GDM1 (cell line): ENCODE measurements around the gene CCDC102B.
"Not testable (repeated sequence)": the region's sequence is repeated elsewhere in the genome, so short reads cannot be mapped to it uniquely, and the experiment has no call there.

ENCODE experiments used
- DNase-seq: peaks from one replicate; lab custom pipeline; 2025; lab: John Stamatoyannopoulos, UW

CCDC102B gene

GRCh38 chr18:68909579-68909978, 111.7 kb downstream of the CCDC102B start:
- DNase-seq: no peak

- DNase-seq: no peak
Measured at GRCh38 chr18:68915061-68915460, 117.2 kb downstream of the CCDC102B start.

- DNase-seq: no peak
Measured at GRCh38 chr18:68916734-68917133, 118.9 kb downstream of the CCDC102B start.

- DNase-seq: no peak
Measured at GRCh38 chr18:68918216-68918615, 120.3 kb downstream of the CCDC102B start.

- DNase-seq: no peak
Measured at GRCh38 chr18:68919900-68920299, 122.0 kb downstream of the CCDC102B start.

- no peak for DNase-seq
Measured at GRCh38 chr18:68922392-68922791, 124.5 kb downstream of the CCDC102B start.

- no peak for DNase-seq
Measured at GRCh38 chr18:68925268-68925667, 127.4 kb downstream of the CCDC102B start.

GRCh38 chr18:68928762-68929675, 131.1 kb downstream of the CCDC102B start:
- no peak for DNase-seq

- no peak for DNase-seq
Measured at GRCh38 chr18:68935686-68936085, 137.8 kb downstream of the CCDC102B start.

- DNase-seq: no peak
Measured at GRCh38 chr18:68937029-68937599, 139.2 kb downstream of the CCDC102B start.

GRCh38 chr18:68940039-68940438, 142.2 kb downstream of the CCDC102B start:
- no peak for DNase-seq

GRCh38 chr18:68940754-68941153, 142.9 kb downstream of the CCDC102B start:
- no peak for DNase-seq

- DNase-seq: no peak
Measured at GRCh38 chr18:68942230-68942629, 144.3 kb downstream of the CCDC102B start.

GRCh38 chr18:68943861-68944260, 146.0 kb downstream of the CCDC102B start:
- not testable (repeated sequence) for DNase-seq

- no peak for DNase-seq
Measured at GRCh38 chr18:68944330-68944729, 146.4 kb downstream of the CCDC102B start.

GRCh38 chr18:68944826-68945225, 146.9 kb downstream of the CCDC102B start:
- DNase-seq: no peak

- DNase-seq: no peak
Measured at GRCh38 chr18:68948622-68949021, 150.7 kb downstream of the CCDC102B start.

GRCh38 chr18:68954738-68955137, 156.9 kb downstream of the CCDC102B start:
- no peak for DNase-seq

GRCh38 chr18:68956650-68957049, 158.8 kb downstream of the CCDC102B start:
- no peak for DNase-seq

GRCh38 chr18:68960355-68960754, 162.5 kb downstream of the CCDC102B start:
- DNase-seq: no peak

GRCh38 chr18:68962623-68963022, 164.7 kb downstream of the CCDC102B start:
- DNase-seq: no peak

- DNase-seq: no peak
Measured at GRCh38 chr18:68965817-68966216, 167.9 kb downstream of the CCDC102B start.

GRCh38 chr18:68969027-68969426, 171.1 kb downstream of the CCDC102B start:
- no peak for DNase-seq
